ENCODE measurements around the gene ATP5MG. TPM values are rescaled to one million over a fixed set of nuclear protein-coding genes. Genes with fewer than 3 reads are reported as not detected.

The ATP5MG gene
- total RNA-seq, 1 donor from 2014 or later, result 142 TPM

DNA sequence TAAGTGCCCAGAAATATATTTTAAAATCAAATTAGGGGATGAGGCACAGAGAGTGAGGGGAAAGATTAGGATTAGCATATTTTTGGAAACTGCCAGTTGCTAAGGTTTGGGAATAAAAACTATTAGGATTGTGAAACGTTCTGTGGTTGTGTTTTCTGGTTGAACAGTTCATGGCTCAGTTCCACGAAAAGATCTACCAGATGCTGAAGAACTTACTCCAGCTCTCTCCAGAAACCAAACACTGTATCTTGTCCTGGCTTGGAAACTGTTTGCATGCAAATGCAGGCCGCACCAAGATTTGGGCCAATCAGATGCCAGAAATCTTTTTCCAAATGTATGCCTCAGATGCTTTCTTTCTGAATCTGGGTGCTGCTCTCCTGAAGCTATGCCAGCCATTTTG lies 26.7 kb upstream of the ATP5MG start:
- Mint-ChIP-seq H3K36me3 (ENCODE audit: unreplicated experiment) (peaks cover 48% of the 10 kb centered on the region), H3K9me3 (ENCODE audit: unreplicated experiment) (no peaks in the 10 kb centered on the region), H3K4me1 (ENCODE audit: unreplicated experiment) (no peaks in the 10 kb centered on the region), H3K27me3 (ENCODE audit: unreplicated experiment) (no peaks in the 10 kb centered on the region), H3K4me3 (ENCODE audit: unreplicated experiment) (no peak overlapping the region), H3K27ac (ENCODE audit: unreplicated experiment) (no peak overlapping the region)
- no peak for DNase-seq (ENCODE audit: extremely low spot score, unreplicated experiment)
- TF ChIP-seq, protein P1, sequence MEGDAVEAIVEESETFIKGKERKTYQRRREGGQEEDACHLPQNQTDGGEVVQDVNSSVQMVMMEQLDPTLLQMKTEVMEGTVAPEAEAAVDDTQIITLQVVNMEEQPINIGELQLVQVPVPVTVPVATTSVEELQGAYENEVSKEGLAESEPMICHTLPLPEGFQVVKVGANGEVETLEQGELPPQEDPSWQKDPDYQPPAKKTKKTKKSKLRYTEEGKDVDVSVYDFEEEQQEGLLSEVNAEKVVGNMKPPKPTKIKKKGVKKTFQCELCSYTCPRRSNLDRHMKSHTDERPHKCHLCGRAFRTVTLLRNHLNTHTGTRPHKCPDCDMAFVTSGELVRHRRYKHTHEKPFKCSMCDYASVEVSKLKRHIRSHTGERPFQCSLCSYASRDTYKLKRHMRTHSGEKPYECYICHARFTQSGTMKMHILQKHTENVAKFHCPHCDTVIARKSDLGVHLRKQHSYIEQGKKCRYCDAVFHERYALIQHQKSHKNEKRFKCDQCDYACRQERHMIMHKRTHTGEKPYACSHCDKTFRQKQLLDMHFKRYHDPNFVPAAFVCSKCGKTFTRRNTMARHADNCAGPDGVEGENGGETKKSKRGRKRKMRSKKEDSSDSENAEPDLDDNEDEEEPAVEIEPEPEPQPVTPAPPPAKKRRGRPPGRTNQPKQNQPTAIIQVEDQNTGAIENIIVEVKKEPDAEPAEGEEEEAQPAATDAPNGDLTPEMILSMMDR (IDR thresholded peaks at IDR 0.05), result no peak

DNA sequence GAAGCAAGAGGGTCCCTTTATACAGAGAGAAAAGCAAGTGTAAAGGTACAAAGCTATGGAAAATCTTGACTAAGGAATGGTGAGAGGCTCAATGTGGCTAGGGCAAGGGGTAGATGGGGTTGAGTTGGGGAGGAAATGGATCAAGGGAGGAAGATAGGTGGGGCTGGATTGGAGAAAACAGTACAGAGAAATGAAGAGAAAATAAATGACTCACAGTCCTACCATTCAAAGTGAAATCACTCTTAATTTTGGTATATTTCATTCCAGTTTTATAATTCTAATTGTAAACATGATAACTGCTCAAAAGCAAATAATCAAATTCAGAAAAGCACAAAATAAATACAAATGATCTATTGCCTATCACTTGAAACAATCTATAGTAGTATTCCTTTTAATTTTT lies 25.4 kb upstream of the ATP5MG start:
- no peak overlapping the region for H3K4me3 Mint-ChIP-seq (ENCODE audit: unreplicated experiment)
- H3K36me3 Mint-ChIP-seq (ENCODE audit: unreplicated experiment), result peaks cover 42% of the 10 kb centered on the region
- DNase-seq (ENCODE audit: extremely low spot score, unreplicated experiment), result no peak
- no peaks in the 10 kb centered on the region for H3K4me1 Mint-ChIP-seq (ENCODE audit: unreplicated experiment)
- TF ChIP-seq, protein P1 (IDR thresholded peaks at IDR 0.05), result no peak
- H3K27me3 Mint-ChIP-seq (ENCODE audit: unreplicated experiment), result no peaks in the 10 kb centered on the region
- H3K27ac Mint-ChIP-seq (ENCODE audit: unreplicated experiment), result peak overlapping the region; percentile 28
- no peaks in the 10 kb centered on the region for H3K9me3 Mint-ChIP-seq (ENCODE audit: unreplicated experiment)

- no peaks in the 10 kb centered on the region for H3K4me1 Mint-ChIP-seq (ENCODE audit: unreplicated experiment)
- no peak overlapping the region for H3K4me3 Mint-ChIP-seq (ENCODE audit: unreplicated experiment)
- DNase-seq (ENCODE audit: extremely low spot score, unreplicated experiment), result no peak
- H3K36me3 Mint-ChIP-seq (ENCODE audit: unreplicated experiment), result peaks cover 33% of the 10 kb centered on the region
- no peak overlapping the region for H3K27ac Mint-ChIP-seq (ENCODE audit: unreplicated experiment)
- TF ChIP-seq, protein P1 (IDR thresholded peaks at IDR 0.05), result no peak
- H3K27me3 Mint-ChIP-seq (ENCODE audit: unreplicated experiment), result no peaks in the 10 kb centered on the region
- H3K9me3 Mint-ChIP-seq (ENCODE audit: unreplicated experiment), result no peaks in the 10 kb centered on the region
Observed at GRCh38 chr11:118379497-118379896, 21.9 kb upstream of the ATP5MG start.

DNA sequence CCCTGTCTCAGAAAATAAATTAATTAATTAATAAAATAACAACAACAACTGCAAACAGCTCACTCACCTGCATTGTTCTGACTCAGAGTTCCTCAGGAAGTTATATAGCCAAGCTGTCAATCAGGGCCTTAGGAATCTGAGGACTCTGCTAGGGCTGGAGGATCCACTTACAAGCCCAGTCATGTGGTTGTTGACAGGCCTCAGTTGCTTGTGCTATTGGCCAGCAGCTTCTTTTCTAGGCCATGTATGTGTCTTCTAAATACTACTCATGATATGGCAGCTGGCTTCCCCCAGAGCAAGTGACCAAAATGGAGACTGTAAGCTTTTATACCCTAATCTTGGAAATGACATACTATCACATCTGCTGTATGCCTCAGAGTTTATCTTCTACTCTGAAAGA lies 20.8 kb upstream of the ATP5MG start:
- no peaks in the 10 kb centered on the region for H3K27me3 Mint-ChIP-seq (ENCODE audit: unreplicated experiment)
- peaks cover 37% of the 10 kb centered on the region for H3K36me3 Mint-ChIP-seq (ENCODE audit: unreplicated experiment)
- no peaks in the 10 kb centered on the region for H3K9me3 Mint-ChIP-seq (ENCODE audit: unreplicated experiment)
- TF ChIP-seq, protein P1 (IDR thresholded peaks at IDR 0.05), result no peak
- no peak overlapping the region for H3K27ac Mint-ChIP-seq (ENCODE audit: unreplicated experiment)
- H3K4me1 Mint-ChIP-seq (ENCODE audit: unreplicated experiment), result no peaks in the 10 kb centered on the region
- DNase-seq (ENCODE audit: extremely low spot score, unreplicated experiment), result no peak
- H3K4me3 Mint-ChIP-seq (ENCODE audit: unreplicated experiment), result no peak overlapping the region

- H3K4me3 Mint-ChIP-seq (ENCODE audit: unreplicated experiment), result no peak overlapping the region
- H3K36me3 Mint-ChIP-seq (ENCODE audit: unreplicated experiment), result peaks cover 48% of the 10 kb centered on the region
- H3K27ac Mint-ChIP-seq (ENCODE audit: unreplicated experiment), result no peak overlapping the region
Observed at GRCh38 chr11:118382954-118383353, 18.5 kb upstream of the ATP5MG start.

More at GRCh38 chr11:118382954-118383353, 18.5 kb upstream of the ATP5MG start:
- H3K4me1 Mint-ChIP-seq (ENCODE audit: unreplicated experiment), result no peaks in the 10 kb centered on the region
- no peak for DNase-seq (ENCODE audit: extremely low spot score, unreplicated experiment)
- TF ChIP-seq, protein P1 (IDR thresholded peaks at IDR 0.05), result no peak
- H3K27me3 Mint-ChIP-seq (ENCODE audit: unreplicated experiment), result no peaks in the 10 kb centered on the region
- no peaks in the 10 kb centered on the region for H3K9me3 Mint-ChIP-seq (ENCODE audit: unreplicated experiment)

All from osteocyte (in vitro differentiated cells).